B cell (primary cell): ENCODE data around the gene RBM45.

ENCODE experiments used
- CTCF ChIP-seq: fragments of 200-600 bp; IDR thresholded peaks from one replicate; pipeline ENCODE4 v1.8.0; 2022; ENCODE audit warnings: antibody characterized with exemption, mild to moderate bottlenecking
- EZH2 ChIP-seq: IDR thresholded peaks from 2 replicates; pipeline ENCODE4 v1.6.1; 2012; ENCODE audit warnings: borderline replicate concordance, low read depth, mild to moderate bottlenecking, moderate library complexity, low read length; ENCODE audit not compliant: insufficient read depth, poor library complexity, severe bottlenecking

GRCh38 chr2:178155524-178155923 is 43.3 kb downstream of the RBM45 start:
- TF ChIP-seq CTCF, result no peak
- TF ChIP-seq EZH2, result no peak
